CD4-positive, alpha-beta T cell treated with Interleukin-4 for 1 hour (primary cell): ENCODE measurements around the gene CDH4.

ENCODE experiments used
- DNase-seq, 2 donors: peaks; one replicate each; pipeline ENCODE4 v3.0.0-alpha.2; 2020 to 2022

Gene CDH4

DNA sequence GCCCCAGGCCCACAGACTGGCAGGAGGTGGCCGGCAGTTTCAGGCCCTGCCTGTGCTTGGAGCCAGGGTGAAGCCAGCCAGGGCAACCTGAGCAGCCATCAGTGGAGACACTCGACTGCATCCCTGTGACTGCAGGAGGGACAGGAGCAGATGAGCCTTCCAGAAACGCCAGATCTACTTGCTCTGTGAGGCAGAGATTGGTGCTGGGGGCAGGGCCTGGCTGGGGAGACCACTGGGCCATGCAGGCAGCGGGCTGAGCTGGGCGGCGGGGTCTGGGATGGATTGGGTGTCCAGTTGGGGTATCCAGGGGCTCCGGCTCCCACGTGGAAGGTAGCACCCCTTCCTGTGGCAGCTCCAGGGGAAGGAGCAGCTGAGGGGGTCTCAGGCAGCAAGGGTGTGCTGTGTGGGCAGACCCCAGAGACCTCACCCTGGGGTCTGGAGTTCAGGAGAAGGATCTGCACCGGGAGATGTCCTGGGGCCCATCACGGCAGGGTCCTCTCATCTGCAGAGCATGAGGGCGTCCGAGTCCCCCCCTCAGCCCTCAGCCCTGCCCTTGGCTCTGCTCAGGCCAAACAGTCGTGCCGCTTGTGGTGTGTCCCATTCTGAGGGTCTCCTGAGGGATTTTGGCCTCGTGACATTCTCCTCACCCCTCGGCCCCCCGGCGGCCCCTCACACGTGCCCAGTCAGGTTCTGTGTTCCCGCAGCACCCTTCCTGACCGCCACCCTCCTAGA is 478.7 kb downstream of the CDH4 start:
- DNase-seq = no peak

DNA sequence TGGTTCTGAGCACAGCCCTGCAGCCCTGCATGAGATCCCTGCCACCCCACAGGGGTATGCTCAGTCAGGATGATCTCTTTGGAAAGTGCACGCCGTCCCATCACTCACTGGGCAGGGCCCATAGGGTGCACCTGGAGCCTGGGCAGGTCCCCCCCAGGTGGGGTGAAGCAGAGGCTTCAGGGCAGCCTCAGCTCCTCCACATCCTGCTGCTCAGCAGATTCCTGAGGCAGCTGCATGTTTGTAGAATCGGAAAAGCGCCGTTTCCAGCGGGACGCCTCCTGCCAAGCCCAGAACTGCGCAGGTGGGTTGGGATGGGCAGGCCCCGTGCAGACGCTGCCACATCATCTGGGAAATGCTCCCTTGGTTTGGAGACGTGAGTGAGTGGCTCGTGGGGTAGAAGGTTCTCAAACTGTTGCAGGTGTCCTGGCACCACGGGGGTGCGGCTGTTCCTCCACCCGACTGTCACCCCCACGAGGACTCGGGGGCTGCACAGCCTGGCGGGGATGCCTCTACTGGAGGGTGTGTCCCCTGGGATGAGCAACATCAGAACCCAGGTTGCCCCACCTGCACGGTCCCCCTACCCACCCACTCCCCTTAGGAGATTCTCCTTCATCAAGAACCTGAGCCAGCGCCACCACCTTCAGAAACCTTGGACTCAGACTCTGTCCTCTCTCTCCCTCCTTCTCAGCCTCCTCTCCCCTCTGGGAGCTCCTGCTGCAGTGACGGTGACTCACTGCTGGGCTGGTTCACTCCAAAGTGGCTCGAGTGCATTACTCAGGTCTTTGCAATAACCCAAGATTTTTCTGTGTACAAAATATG is 479.5 kb downstream of the CDH4 start:
- DNase-seq = no peak

DNA sequence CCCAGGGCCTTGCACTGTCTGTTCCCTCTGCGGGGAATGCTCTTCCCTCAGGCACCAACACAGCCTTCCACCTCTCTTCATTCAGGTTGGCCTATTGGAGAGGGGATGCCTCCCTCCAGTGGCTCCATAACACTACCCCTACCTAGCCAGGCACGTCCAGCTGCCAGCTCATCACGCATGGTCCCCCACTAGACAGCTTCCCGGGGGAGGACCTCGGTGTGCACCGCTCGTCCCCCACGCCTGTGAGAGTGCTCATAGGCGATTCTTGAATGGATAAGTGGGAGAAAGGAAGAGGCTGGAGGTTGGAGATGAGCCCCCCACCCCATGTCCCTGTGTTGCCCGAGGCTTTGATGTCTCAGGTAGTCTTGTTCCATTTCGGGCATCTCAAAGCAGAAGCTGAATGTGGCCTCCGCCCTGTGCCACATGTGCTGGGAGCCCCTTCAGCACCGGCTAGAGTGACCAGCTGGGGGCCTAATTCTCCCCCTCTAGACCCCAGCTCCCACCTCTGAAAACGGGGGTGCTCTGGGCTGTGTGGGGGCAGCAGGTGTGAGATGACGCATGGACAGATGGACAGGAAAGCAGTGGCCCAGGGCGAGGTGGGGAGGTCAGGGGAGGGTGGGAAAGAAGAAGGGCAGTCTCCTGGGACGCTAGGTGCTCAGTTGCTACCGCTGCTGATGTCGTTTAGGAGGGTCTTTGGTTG is 480.6 kb downstream of the CDH4 start:
- DNase-seq = no peak

DNA sequence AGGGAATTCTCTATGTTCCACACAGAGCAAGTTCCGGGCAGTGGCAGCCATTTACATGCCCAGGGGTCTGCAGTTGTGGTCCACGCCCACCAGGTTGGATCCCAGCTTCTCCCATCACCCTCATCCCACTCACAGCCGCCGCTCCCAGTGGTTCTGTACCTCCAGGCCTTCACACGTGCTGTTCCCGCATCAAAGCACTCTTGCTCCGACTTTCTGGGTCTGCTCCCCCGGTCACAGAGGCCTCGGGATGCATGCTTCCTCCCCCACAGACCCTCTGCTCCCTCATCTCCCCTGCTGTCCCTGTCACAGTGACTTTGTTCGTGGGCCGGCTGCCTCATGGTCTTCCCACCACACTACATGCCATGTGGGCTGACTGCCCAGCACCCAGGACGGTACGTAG is 481.2 kb downstream of the CDH4 start:
- no peak for DNase-seq

GRCh38 chr20:61733891-61734732 is 482.1 kb downstream of the CDH4 start:
- DNase-seq = no peak

- no peak for DNase-seq
Observed at GRCh38 chr20:61734733-61735502, 482.9 kb downstream of the CDH4 start.

- no peak for DNase-seq
Observed at GRCh38 chr20:61735503-61735785, 483.4 kb downstream of the CDH4 start.

DNA sequence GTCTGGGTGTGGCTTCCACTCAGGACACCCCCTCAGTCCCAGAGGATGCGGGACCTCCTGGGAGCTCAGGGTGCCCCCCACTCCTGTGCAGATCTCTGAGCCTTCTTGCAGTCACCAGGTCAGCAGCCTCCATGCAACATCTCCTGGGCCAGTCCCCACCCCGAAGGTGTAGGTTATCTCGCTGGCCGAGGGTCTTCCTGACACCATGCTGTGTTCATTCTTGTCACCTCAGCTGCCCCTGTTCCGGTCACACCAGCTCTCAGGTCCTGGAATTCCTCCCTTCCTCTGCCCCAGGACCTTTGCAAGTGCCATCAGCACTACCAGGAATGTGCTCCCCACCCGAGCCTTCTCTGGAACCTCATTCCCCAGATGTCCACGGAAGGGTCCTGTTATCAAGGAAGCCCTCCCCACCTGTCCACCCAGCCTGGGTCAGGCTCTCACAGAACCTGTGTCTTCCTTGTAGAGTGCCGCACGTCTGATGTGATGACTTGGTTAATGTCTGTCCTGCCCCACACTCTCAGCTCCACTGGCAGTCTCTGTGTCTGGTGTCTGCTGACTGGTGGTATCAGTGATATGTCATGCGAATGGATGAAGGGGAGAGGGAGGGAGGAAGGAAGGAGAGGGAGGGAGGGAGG is 484.1 kb downstream of the CDH4 start:
- no peak for DNase-seq

- DNase-seq = no peak
Observed at GRCh38 chr20:61736751-61737310, 484.8 kb downstream of the CDH4 start.

DNA sequence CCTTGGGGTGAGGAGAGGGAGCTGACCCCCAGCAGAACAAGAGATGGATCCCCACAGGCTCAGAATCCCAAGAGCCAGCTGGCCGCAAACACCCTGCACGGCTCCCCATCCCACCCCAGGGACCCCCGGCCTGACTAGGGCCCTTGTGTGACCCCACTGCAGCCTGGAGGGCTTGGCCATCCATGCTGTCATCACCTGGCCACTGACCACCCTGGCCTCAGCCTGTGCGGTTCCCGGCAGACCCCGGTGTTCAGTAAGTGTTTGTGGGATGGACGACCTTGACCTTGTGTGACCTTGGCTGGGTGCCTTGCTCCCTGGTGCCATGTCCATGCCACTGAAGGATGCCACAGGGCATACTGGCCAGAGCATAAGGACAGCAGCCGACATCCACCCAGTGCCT is 485.3 kb downstream of the CDH4 start:
- no peak for DNase-seq

- no peak for DNase-seq
Observed at GRCh38 chr20:61737812-61738443, 485.9 kb downstream of the CDH4 start.

- DNase-seq = no peak
Observed at GRCh38 chr20:61738601-61739069, 486.6 kb downstream of the CDH4 start.

- no peak for DNase-seq
Observed at GRCh38 chr20:61739086-61739831, 487.2 kb downstream of the CDH4 start.

DNA sequence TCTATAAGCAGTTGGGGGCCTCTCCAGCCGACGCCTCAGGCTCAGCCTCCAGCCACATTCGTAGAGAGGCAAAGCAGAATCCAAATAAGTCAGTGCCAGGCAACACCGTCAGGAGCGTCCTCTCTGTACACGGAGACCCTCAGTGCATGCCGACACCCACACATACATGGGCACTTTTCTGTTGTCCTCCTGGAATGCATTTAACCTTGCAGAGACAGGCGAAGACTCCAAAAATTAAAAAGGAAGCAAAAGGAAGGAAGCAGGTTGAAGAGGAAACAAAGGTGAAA is 487.7 kb downstream of the CDH4 start:
- no peak for DNase-seq

DNA sequence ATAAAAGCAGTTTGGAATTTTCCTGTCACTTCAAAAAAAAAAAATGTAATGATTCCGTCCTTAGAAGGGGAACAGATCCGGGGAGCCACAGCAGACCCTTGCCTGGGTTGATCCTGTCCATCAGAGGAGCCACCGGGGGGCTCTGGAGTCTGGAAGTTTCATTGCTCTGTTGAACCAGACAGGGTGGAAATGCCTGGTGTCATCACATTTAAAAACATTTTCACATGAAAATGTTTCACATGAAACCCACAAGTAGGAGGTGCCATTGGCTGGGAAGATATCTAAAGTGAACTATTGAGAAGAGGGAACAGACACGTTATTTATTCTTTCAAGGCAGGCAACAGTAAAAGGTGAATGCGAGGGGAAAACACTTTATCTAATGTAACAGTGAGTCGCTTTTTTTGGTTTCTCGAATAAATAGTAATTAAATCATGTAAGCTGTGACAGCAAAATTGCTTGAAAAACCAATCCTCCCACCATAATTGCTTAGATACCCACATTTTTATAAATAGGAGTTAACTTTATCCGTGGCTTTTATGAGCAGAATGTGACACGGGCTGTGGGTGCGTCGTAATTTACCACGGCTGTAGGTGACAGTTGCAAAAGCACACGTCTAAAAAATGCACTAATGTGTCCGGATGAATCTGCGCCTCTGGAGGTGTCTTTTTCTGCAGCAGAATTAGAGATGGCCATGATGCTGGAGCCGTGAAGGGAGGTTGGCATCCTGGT is 490.2 kb downstream of the CDH4 start:
- no peak for DNase-seq

DNA sequence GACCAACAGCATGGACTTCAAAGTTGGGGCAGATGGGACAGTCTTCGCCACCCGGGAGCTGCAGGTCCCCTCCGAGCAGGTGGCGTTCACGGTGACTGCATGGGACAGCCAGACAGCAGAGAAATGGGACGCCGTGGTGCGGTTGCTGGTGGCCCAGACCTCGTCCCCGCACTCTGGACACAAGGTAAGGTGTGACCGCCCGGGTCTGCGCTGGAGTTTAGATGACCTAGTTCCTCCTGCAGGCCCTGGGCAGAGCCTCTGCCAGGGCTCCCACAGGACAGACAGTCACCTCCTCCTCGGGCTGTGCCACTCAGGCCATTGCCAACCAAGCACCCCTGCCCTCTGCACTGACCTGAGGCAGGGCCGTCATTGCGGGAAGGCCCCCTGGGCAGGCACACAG is 491.5 kb downstream of the CDH4 start:
- no peak for DNase-seq

GRCh38 chr20:61744691-61745396 is 492.8 kb downstream of the CDH4 start:
- no peak for DNase-seq

GRCh38 chr20:61745397-61746146 is 493.5 kb downstream of the CDH4 start:
- no peak for DNase-seq
